GM12892 (cell line): ENCODE results near the gene DAAM1.

Experiments
- POLR2A ChIP-seq: IDR thresholded peaks from 2 replicates; pipeline ENCODE4 v1.6.1; 2011; ENCODE audit warnings: low read depth, low read length, control low read depth
- POLR2AphosphoS5 ChIP-seq: IDR thresholded peaks from 2 replicates; pipeline ENCODE4 v1.6.1; 2011; ENCODE audit warnings: low read depth, low read length, control low read depth

- TF ChIP-seq POLR2AphosphoS5 (no peak), POLR2A (no peak)
Measured at GRCh38 chr14:59273737-59274136, 85.3 kb downstream of the DAAM1 start.
